Liver (tissue), 3 donors: ENCODE measurements around the gene VAV3.
"Not testable (repeated sequence)": the region's sequence is repeated elsewhere in the genome, so short reads cannot be mapped to it uniquely, and the experiment has no call there.

Source experiments
- SP1 ChIP-seq: IDR thresholded peaks from 2 replicates; pipeline ENCODE4 v1.6.1; 2018; ENCODE audit warnings: antibody characterized with exemption, mild to moderate bottlenecking
- TF ChIP-seq, protein P1 (sequence below): fragments of 150-350 bp; IDR thresholded peaks from 2 replicates; pipeline ENCODE4 v1.5.1; 2017; ENCODE audit warnings: improper control_type of control experiment, low read depth, low read length; ENCODE audit not compliant: missing input control
- TF ChIP-seq, protein P2 (sequence below): IDR thresholded peaks from 2 replicates; pipeline ENCODE4 v1.6.1; 2016; ENCODE audit warnings: antibody characterized with exemption, mild to moderate bottlenecking
- donor health status: healthy.
- donor health status: healthy.

DNA sequence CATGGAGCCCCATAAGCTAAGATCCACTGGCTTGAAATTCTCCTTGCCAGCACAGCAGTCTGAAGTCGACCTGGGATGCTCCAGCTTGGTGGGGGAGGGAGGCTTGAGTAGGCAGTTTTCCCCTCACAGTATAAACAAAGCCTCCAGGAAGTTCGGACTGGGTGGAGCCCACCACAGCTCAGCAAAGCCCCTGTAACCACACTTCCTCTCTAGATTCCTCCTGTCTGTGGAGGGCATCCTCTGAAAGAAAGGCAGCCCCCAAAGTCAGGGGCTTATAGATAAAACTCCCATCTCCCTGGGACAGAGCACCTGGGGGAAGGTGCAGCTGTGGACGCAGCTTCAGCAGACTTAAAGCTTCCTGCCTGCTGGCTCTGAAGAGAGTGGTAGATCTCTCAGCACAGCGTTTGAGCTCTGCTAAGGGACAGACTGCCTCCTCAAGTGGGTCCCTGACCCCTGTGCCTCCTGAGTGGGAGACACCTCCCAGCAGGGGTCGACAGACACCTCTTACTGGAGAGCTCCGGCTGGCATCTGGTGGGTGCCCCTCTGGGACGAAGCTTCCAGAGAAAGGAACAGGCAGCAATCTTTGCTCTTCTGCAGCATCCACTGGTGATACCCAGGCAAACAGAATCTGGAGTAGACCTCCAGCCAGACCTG lies 120.3 kb downstream of the VAV3 start:
- TF ChIP-seq, protein P1, sequence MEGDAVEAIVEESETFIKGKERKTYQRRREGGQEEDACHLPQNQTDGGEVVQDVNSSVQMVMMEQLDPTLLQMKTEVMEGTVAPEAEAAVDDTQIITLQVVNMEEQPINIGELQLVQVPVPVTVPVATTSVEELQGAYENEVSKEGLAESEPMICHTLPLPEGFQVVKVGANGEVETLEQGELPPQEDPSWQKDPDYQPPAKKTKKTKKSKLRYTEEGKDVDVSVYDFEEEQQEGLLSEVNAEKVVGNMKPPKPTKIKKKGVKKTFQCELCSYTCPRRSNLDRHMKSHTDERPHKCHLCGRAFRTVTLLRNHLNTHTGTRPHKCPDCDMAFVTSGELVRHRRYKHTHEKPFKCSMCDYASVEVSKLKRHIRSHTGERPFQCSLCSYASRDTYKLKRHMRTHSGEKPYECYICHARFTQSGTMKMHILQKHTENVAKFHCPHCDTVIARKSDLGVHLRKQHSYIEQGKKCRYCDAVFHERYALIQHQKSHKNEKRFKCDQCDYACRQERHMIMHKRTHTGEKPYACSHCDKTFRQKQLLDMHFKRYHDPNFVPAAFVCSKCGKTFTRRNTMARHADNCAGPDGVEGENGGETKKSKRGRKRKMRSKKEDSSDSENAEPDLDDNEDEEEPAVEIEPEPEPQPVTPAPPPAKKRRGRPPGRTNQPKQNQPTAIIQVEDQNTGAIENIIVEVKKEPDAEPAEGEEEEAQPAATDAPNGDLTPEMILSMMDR: not testable (repeated sequence)
- TF ChIP-seq, protein P2, sequence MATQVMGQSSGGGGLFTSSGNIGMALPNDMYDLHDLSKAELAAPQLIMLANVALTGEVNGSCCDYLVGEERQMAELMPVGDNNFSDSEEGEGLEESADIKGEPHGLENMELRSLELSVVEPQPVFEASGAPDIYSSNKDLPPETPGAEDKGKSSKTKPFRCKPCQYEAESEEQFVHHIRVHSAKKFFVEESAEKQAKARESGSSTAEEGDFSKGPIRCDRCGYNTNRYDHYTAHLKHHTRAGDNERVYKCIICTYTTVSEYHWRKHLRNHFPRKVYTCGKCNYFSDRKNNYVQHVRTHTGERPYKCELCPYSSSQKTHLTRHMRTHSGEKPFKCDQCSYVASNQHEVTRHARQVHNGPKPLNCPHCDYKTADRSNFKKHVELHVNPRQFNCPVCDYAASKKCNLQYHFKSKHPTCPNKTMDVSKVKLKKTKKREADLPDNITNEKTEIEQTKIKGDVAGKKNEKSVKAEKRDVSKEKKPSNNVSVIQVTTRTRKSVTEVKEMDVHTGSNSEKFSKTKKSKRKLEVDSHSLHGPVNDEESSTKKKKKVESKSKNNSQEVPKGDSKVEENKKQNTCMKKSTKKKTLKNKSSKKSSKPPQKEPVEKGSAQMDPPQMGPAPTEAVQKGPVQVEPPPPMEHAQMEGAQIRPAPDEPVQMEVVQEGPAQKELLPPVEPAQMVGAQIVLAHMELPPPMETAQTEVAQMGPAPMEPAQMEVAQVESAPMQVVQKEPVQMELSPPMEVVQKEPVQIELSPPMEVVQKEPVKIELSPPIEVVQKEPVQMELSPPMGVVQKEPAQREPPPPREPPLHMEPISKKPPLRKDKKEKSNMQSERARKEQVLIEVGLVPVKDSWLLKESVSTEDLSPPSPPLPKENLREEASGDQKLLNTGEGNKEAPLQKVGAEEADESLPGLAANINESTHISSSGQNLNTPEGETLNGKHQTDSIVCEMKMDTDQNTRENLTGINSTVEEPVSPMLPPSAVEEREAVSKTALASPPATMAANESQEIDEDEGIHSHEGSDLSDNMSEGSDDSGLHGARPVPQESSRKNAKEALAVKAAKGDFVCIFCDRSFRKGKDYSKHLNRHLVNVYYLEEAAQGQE: not testable (repeated sequence)
- not testable (repeated sequence) for TF ChIP-seq SP1
